HCT116 (cell line): ENCODE results near the gene ASGR2. TPM values are rescaled to one million over a fixed set of nuclear protein-coding genes. Genes with fewer than 3 reads are reported as not detected.
"Not testable (repeated sequence)": the region's sequence is repeated elsewhere in the genome, so short reads cannot be mapped to it uniquely, and the experiment has no call there.

ENCODE experiments used
- ATAC-seq: fragments of 200-7000 bp; cut with Tn5 transposase; 2 replicates; pipeline ENCODE4 v1.9.1; 2020; ENCODE audit warnings: mild to moderate bottlenecking, moderate library complexity
- BruUV-seq: library from RNA; stranded (reverse); fragments of 400-500 nt; replicated peaks from 2 replicates; lab custom pipeline; 2021; lab: Mats Ljungman, UMichigan
- CTCF ChIA-PET: fragments of 300-600 bp; sonication (Branson Sonifier 250); formaldehyde crosslinking; loops from one replicate; lab custom pipeline; 2021; ENCODE audit warnings: antibody characterized with exemption; lab: Charles Lee
- POLR2A ChIA-PET: fragments of 300-600, 350-600 bp; sonication (Branson Sonifier 250); formaldehyde crosslinking; loops from one replicate; lab custom pipeline; 2021; ENCODE audit warnings: antibody characterized with exemption; lab: Charles Lee
- RAD21 ChIA-PET, 2 experiments: fragments of 300-600 bp; sonication (Branson Sonifier 250); formaldehyde crosslinking; loops; one replicate each; lab custom pipeline; 2023; ENCODE audit warnings: low total read pairs in 2 of 2; ENCODE audit not compliant: uncharacterized antibody in 2 of 2, unreplicated experiment in 2 of 2, low non-redundant PET in 1 of 2; lab: Charles Lee
- DNase-seq: peaks from one replicate; pipeline ENCODE4 v3.0.0-alpha.2; 2010; ENCODE audit warnings: low read depth, low spot score
- H2AFZ ChIP-seq: fragments of 200-600 bp; shearing (Covaris generic), sonication (generic); 2 replicates; pipeline ENCODE4 v1.6.1; 2017; ENCODE audit warnings: low read depth, mixed run types, mixed read lengths, antibody characterized with exemption, low read length; ENCODE audit not compliant: poor library complexity, severe bottlenecking
- H3K27ac ChIP-seq: 2 replicates; pipeline ENCODE4 v1.5.1; 2012; ENCODE audit warnings: low read depth, low read length
- H3K27me3 ChIP-seq: fragments of 200-600 bp; sonication (generic); 2 replicates; pipeline ENCODE4 v1.6.1; 2016; ENCODE audit warnings: mixed run types, low read length, mixed read lengths; ENCODE audit not compliant: insufficient read depth
- H3K36me3 ChIP-seq, 2 experiments: fragments of 200-500 bp in 1 of 2; fragments of 200-600 bp in 1 of 2; sonication (Bioruptor generic) in 1 of 2; sonication (generic) in 1 of 2; 2 replicates each; pipeline versions ENCODE4 v1.5.1 to v1.6.1; 2014 to 2016; ENCODE audit warnings: low read length in 2 of 2, inconsistent platforms in 1 of 2, mixed read lengths in 1 of 2, mixed run types in 1 of 2; ENCODE audit not compliant: insufficient read depth in 2 of 2, control insufficient read depth in 1 of 2
- H3K4me1 ChIP-seq, 2 experiments: fragments of 200-600 bp in 1 of 2; sonication (generic) in 1 of 2; 2 replicates each; pipeline versions ENCODE4 v1.5.1 to v1.6.1; 2012 to 2017; ENCODE audit warnings: low read length in 2 of 2, inconsistent platforms in 1 of 2, mild to moderate bottlenecking in 1 of 2, mixed read lengths in 1 of 2, mixed run types in 1 of 2, moderate library complexity in 1 of 2; ENCODE audit not compliant: insufficient read depth in 2 of 2, control insufficient read depth in 1 of 2
- H3K4me2 ChIP-seq: fragments of 200-600 bp; sonication (generic); 2 replicates; pipeline ENCODE4 v1.6.1; 2017; ENCODE audit warnings: mixed run types, low read length, mixed read lengths
- H3K4me3 ChIP-seq, 2 experiments: fragments of 200-600 bp in 1 of 2; sonication (generic) in 1 of 2; replicated peaks in 1 of 2; 2 replicates each; pipeline ENCODE4 v1.5.1; 2011 to 2016; ENCODE audit warnings: low read length in 2 of 2, control low read depth in 1 of 2, low read depth in 1 of 2, mild to moderate bottlenecking in 1 of 2, mixed read lengths in 1 of 2, mixed run types in 1 of 2
- H3K79me2 ChIP-seq: fragments of 200-600 bp; sonication (generic); 2 replicates; pipeline ENCODE4 v1.6.1; 2017; ENCODE audit warnings: mild to moderate bottlenecking, mixed run types, low read length, moderate library complexity, mixed read lengths; ENCODE audit not compliant: insufficient read depth
- H3K9ac ChIP-seq: fragments of 200-600 bp; sonication (generic); 2 replicates; pipeline ENCODE4 v1.6.1; 2016; ENCODE audit warnings: low read length, mixed read lengths
- H3K9me2 ChIP-seq: fragments of 200-600 bp; sonication (generic), shearing (Covaris generic); 2 replicates; pipeline ENCODE4 v1.6.1; 2017; ENCODE audit warnings: mixed run types, mild to moderate bottlenecking, moderate library complexity; ENCODE audit not compliant: insufficient read depth
- H3K9me3 ChIP-seq, 2 experiments: fragments of 200-500 bp in 1 of 2; fragments of 200-600 bp in 1 of 2; sonication (Bioruptor generic) in 1 of 2; sonication (generic) in 1 of 2; 2 replicates each; pipeline ENCODE4 v1.6.1; 2014 to 2017; ENCODE audit warnings: low read length in 2 of 2, mixed read lengths in 2 of 2, inconsistent platforms in 1 of 2, low read depth in 1 of 2, mild to moderate bottlenecking in 1 of 2, mixed run types in 1 of 2, moderate library complexity in 1 of 2; ENCODE audit not compliant: control insufficient read depth in 1 of 2, insufficient read depth in 1 of 2
- H4K20me1 ChIP-seq: fragments of 200-600 bp; sonication (generic), shearing (Covaris generic); 2 replicates; pipeline ENCODE4 v1.6.1; 2017; ENCODE audit warnings: mixed run types, mild to moderate bottlenecking, moderate library complexity; ENCODE audit not compliant: insufficient read depth
- JUND ChIP-seq: IDR thresholded peaks from 2 replicates; pipeline ENCODE4 v1.6.1; 2012
- POLR2AphosphoS5 ChIP-seq: IDR thresholded peaks from 2 replicates; pipeline ENCODE4 v1.6.1; 2011; ENCODE audit warnings: mild to moderate bottlenecking, low read depth, low read length, moderate library complexity
- RAD21 ChIP-seq: IDR thresholded peaks from 2 replicates; pipeline ENCODE4 v1.6.1; 2012; ENCODE audit warnings: low read depth, mild to moderate bottlenecking
- SIN3A ChIP-seq: IDR thresholded peaks from 2 replicates; pipeline ENCODE4 v1.6.1; 2012; ENCODE audit warnings: low read depth
- ZBTB33 ChIP-seq: IDR thresholded peaks from 2 replicates; pipeline ENCODE4 v1.6.1; 2011; ENCODE audit warnings: mild to moderate bottlenecking, low read length, moderate library complexity; ENCODE audit not compliant: insufficient replicate concordance; ENCODE audit errors: extremely low read depth
- intact Hi-C: fragments of 100-400 bp; cut with micrococcal nuclease; formaldehyde crosslinking; loops from 2 replicates; pipeline ENCODE4 v1.10.0; 2022
- total RNA-seq: library from RNA; stranded (reverse); gene quantifications from one replicate; pipeline ENCODE4 v1.2.1, GENCODE V29; 2021; ENCODE audit not compliant: unreplicated experiment
- TF ChIP-seq, protein P1 (sequence below), 3 experiments: fragments of 200-600 bp in 1 of 3; sonication (generic) in 1 of 3; IDR thresholded peaks in 2 of 3; conservative IDR thresholded peaks in 1 of 3; 2 replicates each; pipeline ENCODE4 v1.5.1; 2012 to 2017; ENCODE audit warnings: low read depth in 2 of 3, low read length in 2 of 3, antibody characterized with exemption in 1 of 3, borderline replicate concordance in 1 of 3, control low read depth in 1 of 3, mild to moderate bottlenecking in 1 of 3, mixed read lengths in 1 of 3, mixed run types in 1 of 3, moderate library complexity in 1 of 3; ENCODE audit not compliant: insufficient read depth in 1 of 3

The ASGR2 gene
- total RNA-seq, 1 experiment from 2014 or later = 0.32 TPM

DNA sequence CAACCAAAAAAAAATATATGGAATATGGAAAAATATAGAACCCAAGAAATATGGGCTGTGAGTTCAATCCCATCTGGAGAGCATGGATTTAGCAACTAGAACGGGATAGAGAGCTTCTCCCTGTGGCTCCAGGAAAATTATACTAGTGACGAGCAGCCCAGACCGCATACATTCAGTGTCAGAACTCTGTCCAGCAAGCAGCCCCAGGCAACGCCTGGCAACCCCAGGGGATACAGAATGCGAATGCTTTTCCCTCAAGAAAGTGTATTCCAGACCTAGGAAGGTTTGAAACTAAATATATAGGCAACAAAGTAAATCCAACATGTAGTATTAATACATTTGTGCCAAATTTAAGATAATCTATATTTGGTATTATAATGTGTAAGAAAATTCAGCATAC is 13.5 kb upstream of the ASGR2 start (continued):
- TF ChIP-seq ZBTB33 (no peak), SIN3A (no peak), JUND (no peak), POLR2AphosphoS5 (no peak)

GRCh38 chr17:7127501-7127900 is 12.9 kb upstream of the ASGR2 start:
- H3K9me2 ChIP-seq, H3K27me3 ChIP-seq, H3K4me1 ChIP-seq, H3K9ac ChIP-seq, BruUV-seq, CTCF ChIA-PET, H3K9me3 ChIP-seq, RAD21 ChIA-PET, intact Hi-C loops, H3K4me3 ChIP-seq, POLR2A ChIA-PET, ATAC-seq, DNase-seq, H3K4me2 ChIP-seq, H3K36me3 ChIP-seq, H2AFZ ChIP-seq, H3K79me2 ChIP-seq, H3K27ac ChIP-seq, H4K20me1 ChIP-seq: not testable (repeated sequence)

DNA sequence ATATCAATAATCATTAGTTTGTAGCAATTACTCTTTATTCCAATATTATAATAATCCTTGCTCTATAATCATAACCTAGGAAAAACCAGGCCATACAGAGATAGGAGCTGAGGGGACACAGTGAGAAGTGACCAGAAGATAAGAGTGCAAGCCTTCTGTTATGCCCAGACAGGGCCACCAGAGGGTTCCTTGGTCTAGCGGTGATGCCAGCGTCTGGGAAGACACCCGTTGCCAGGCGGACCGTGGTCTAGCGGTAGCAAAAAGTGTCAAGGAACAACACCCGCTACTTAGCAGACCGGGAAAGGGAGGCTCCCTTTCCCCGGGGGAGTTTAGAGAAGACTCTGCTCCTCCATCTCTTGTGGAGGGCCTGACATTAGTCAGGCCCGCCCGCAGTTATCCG is 11.8 kb upstream of the ASGR2 start:
- H3K4me1 ChIP-seq, H3K4me2 ChIP-seq, H3K79me2 ChIP-seq, RAD21 ChIA-PET, CTCF ChIA-PET, H3K9me2 ChIP-seq, H2AFZ ChIP-seq, H3K27me3 ChIP-seq, H3K27ac ChIP-seq, H4K20me1 ChIP-seq, POLR2A ChIA-PET, DNase-seq, H3K36me3 ChIP-seq, H3K9me3 ChIP-seq, BruUV-seq, ATAC-seq, H3K9ac ChIP-seq, intact Hi-C loops, H3K4me3 ChIP-seq: not testable (repeated sequence)
- TF ChIP-seq, protein P1, sequence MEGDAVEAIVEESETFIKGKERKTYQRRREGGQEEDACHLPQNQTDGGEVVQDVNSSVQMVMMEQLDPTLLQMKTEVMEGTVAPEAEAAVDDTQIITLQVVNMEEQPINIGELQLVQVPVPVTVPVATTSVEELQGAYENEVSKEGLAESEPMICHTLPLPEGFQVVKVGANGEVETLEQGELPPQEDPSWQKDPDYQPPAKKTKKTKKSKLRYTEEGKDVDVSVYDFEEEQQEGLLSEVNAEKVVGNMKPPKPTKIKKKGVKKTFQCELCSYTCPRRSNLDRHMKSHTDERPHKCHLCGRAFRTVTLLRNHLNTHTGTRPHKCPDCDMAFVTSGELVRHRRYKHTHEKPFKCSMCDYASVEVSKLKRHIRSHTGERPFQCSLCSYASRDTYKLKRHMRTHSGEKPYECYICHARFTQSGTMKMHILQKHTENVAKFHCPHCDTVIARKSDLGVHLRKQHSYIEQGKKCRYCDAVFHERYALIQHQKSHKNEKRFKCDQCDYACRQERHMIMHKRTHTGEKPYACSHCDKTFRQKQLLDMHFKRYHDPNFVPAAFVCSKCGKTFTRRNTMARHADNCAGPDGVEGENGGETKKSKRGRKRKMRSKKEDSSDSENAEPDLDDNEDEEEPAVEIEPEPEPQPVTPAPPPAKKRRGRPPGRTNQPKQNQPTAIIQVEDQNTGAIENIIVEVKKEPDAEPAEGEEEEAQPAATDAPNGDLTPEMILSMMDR (IDR thresholded peaks at IDR 0.05 in 2 of 3, conservative IDR thresholded peaks at IDR 0.05 in 1 of 3; ENCODE audit: borderline replicate concordance in 1 of 3, insufficient read depth in 1 of 3, low read depth in 2 of 3, low read length in 2 of 3) = 0 out of 6 replicates have a peak, but pooled peaks of 1 of the 3 experiments have one; percentile 17
- TF ChIP-seq RAD21 = peak; percentile 7; the same call in 1 of the 2 replicates
